Left forelimb (tissue), 1 donor: ENCODE results near the gene SPANXA2.
"Not testable (repeated sequence)": the region's sequence is repeated elsewhere in the genome, so short reads cannot be mapped to it uniquely, and the experiment has no call there.

Source experiments
- DNase-seq: peaks from one replicate; pipeline ENCODE4 v3.0.0-alpha.2; 2018; ENCODE audit warnings: low spot score

SPANXA2 gene

GRCh38 chrX:141589408-141589807 lies at the start of gene SPANXA2:
TSS of gene SPANXA2 (plus strand) at chrX:141589708. CDS start at chrX:141589768, 60 bp downstream.
- not testable (repeated sequence) for DNase-seq

GRCh38 chrX:141542551-141542950 lies 47.0 kb upstream of the SPANXA2 start:
- not testable (repeated sequence) for DNase-seq

GRCh38 chrX:141584638-141585037 lies 4.9 kb upstream of the SPANXA2 start, which contains the start of gene SPANXA1:
TSS of gene SPANXA1 (minus strand) at chrX:141584738. CDS start at chrX:141584678, 60 bp downstream.
- DNase-seq: not testable (repeated sequence)

GRCh38 chrX:141609111-141609510 lies 19.6 kb downstream of the SPANXA2 start:
- no peak for DNase-seq

GRCh38 chrX:141619336-141619735 lies 29.8 kb downstream of the SPANXA2 start:
- no peak for DNase-seq

- DNase-seq: no peak
Measured at GRCh38 chrX:141632124-141632523, 42.6 kb downstream of the SPANXA2 start.

GRCh38 chrX:141638550-141638949 lies 49.0 kb downstream of the SPANXA2 start:
- DNase-seq: no peak
